Activated CD8-positive, alpha-beta T cell treated with anti-CD3 and anti-CD28 coated beads for 36 hours (primary cell): Measurements from ENCODE around the gene GAB1. TPM values are rescaled to one million over a fixed set of nuclear protein-coding genes. Genes with fewer than 3 reads are reported as not detected.

ENCODE experiments used
- ATAC-seq: fragments of 200-7000 bp; cut with Tn5 transposase; one replicate; pipeline ENCODE4 v1.10.0; 2021; ENCODE audit warnings: mild to moderate bottlenecking, moderate library complexity
- CTCF ChIA-PET: fragments of 350-600 bp; sonication (Branson Sonifier 250); formaldehyde crosslinking; loops from one replicate; lab custom pipeline; 2021; ENCODE audit warnings: antibody characterized with exemption; lab: Charles Lee
- POLR2A ChIA-PET: fragments of 350-600 bp; sonication (Branson Sonifier 250); formaldehyde crosslinking; loops from one replicate; lab custom pipeline; 2021; ENCODE audit warnings: antibody characterized with exemption; lab: Charles Lee
- DNase-seq: peaks from one replicate; pipeline ENCODE4 v3.0.0-alpha.2; 2020
- H3K27ac Mint-ChIP-seq: one replicate; pipeline ENCODE4 v1.8.0; 2021; ENCODE audit warnings: mild to moderate bottlenecking, mixed read lengths
- H3K27me3 Mint-ChIP-seq: one replicate; pipeline ENCODE4 v1.8.0; 2021; ENCODE audit warnings: mixed read lengths
- H3K36me3 Mint-ChIP-seq: one replicate; pipeline ENCODE4 v1.8.0; 2021; ENCODE audit warnings: low read depth, mixed read lengths
- H3K4me1 Mint-ChIP-seq: one replicate; pipeline ENCODE4 v1.8.0; 2021; ENCODE audit warnings: low read depth, mixed read lengths
- H3K4me3 Mint-ChIP-seq: one replicate; pipeline ENCODE4 v1.8.0; 2021; ENCODE audit warnings: mild to moderate bottlenecking, moderate library complexity, mixed read lengths
- H3K9me3 Mint-ChIP-seq: one replicate; pipeline ENCODE4 v1.8.0; 2021; ENCODE audit warnings: mixed read lengths
- CTCF ChIP-seq: fragments of 200-600 bp; IDR thresholded peaks from one replicate; pipeline ENCODE4 v1.8.0; 2022; ENCODE audit warnings: antibody characterized with exemption, mild to moderate bottlenecking
- intact Hi-C: fragments of 100-400 bp; cut with micrococcal nuclease; formaldehyde crosslinking; loops from one replicate; pipeline ENCODE4 v1.10.0; 2022
- total RNA-seq, 2 experiments: library from RNA; stranded (reverse); gene quantifications; one replicate each; pipeline ENCODE4 v1.2.3, GENCODE V29; 2021

The GAB1 gene
- total RNA-seq, 2 experiments from 2014 or later: 0.20 to 0.34 TPM

- Mint-ChIP-seq H3K4me1 (no peaks in the 10 kb centered on the region), H3K9me3 (no peaks in the 10 kb centered on the region), H3K36me3 (no peaks in the 10 kb centered on the region), H3K4me3 (no peak overlapping the region), H3K27ac (no peak overlapping the region), H3K27me3 (peaks cover 3% of the 10 kb centered on the region)
- CTCF ChIA-PET: no interaction called here
- TF ChIP-seq CTCF: no peak
- intact Hi-C loops: no loop called here
- ATAC-seq (no peak), DNase-seq (no peak)
- POLR2A ChIA-PET: no interaction called here
Measured at GRCh38 chr4:143473334-143474126, 136.9 kb downstream of the GAB1 start.

- no peak overlapping the region for H3K27ac Mint-ChIP-seq
- peaks cover 3% of the 10 kb centered on the region for H3K27me3 Mint-ChIP-seq
- ATAC-seq: no peak
- no peak for TF ChIP-seq CTCF
- H3K36me3 Mint-ChIP-seq: no peaks in the 10 kb centered on the region
- H3K4me1 Mint-ChIP-seq: no peaks in the 10 kb centered on the region
- intact Hi-C loops: no loop called here
- no peak overlapping the region for H3K4me3 Mint-ChIP-seq
- no peak for DNase-seq
- CTCF ChIA-PET: no interaction called here
- no peaks in the 10 kb centered on the region for H3K9me3 Mint-ChIP-seq
- POLR2A ChIA-PET: no interaction called here
Measured at GRCh38 chr4:143477487-143477886, 140.8 kb downstream of the GAB1 start.

- Mint-ChIP-seq H3K27ac (no peak overlapping the region), H3K4me1 (no peaks in the 10 kb centered on the region), H3K4me3 (no peak overlapping the region), H3K36me3 (no peaks in the 10 kb centered on the region), H3K27me3 (peaks cover 13% of the 10 kb centered on the region), H3K9me3 (no peaks in the 10 kb centered on the region)
- CTCF ChIA-PET: no interaction called here
- no peak for ATAC-seq
- POLR2A ChIA-PET: no interaction called here
- DNase-seq: no peak
- intact Hi-C loops: no loop called here
- no peak for TF ChIP-seq CTCF
Measured at GRCh38 chr4:143481361-143481760, 144.7 kb downstream of the GAB1 start.

- ChIA-PET POLR2A (no interaction called here), CTCF (no interaction called here)
- Mint-ChIP-seq H3K4me3 (no peak overlapping the region), H3K4me1 (no peaks in the 10 kb centered on the region), H3K9me3 (no peaks in the 10 kb centered on the region), H3K27ac (no peak overlapping the region), H3K36me3 (no peaks in the 10 kb centered on the region), H3K27me3 (peaks cover 13% of the 10 kb centered on the region)
- DNase-seq (peak; percentile 5), ATAC-seq (no peak)
- intact Hi-C loops: no loop called here
- peak; percentile 48 for TF ChIP-seq CTCF
Measured at GRCh38 chr4:143482840-143483239, 146.2 kb downstream of the GAB1 start.

- Mint-ChIP-seq H3K27me3 (peaks cover 11% of the 10 kb centered on the region), H3K27ac (no peak overlapping the region), H3K4me1 (no peaks in the 10 kb centered on the region), H3K36me3 (no peaks in the 10 kb centered on the region), H3K9me3 (no peaks in the 10 kb centered on the region), H3K4me3 (no peak overlapping the region)
- intact Hi-C loops: no loop called here
- no peak for TF ChIP-seq CTCF
- POLR2A ChIA-PET: no interaction called here
- DNase-seq (no peak), ATAC-seq (no peak)
- CTCF ChIA-PET: no interaction called here
Measured at GRCh38 chr4:143486314-143486713, 149.6 kb downstream of the GAB1 start.
